ENCODE data around the gene PIGX. TPM values are rescaled to one million over a fixed set of nuclear protein-coding genes. Genes with fewer than 3 reads are reported as not detected.

PIGX gene
- total RNA-seq, 4 donors from 2014 or later = 20.0 to 26.0 (median 22.7) TPM

- TF ChIP-seq CTCF (IDR thresholded peaks at IDR 0.05; ENCODE audit: low read depth) = no peak
Measured at GRCh38 chr3:196753201-196753600, 41.0 kb downstream of the PIGX start.

DNA sequence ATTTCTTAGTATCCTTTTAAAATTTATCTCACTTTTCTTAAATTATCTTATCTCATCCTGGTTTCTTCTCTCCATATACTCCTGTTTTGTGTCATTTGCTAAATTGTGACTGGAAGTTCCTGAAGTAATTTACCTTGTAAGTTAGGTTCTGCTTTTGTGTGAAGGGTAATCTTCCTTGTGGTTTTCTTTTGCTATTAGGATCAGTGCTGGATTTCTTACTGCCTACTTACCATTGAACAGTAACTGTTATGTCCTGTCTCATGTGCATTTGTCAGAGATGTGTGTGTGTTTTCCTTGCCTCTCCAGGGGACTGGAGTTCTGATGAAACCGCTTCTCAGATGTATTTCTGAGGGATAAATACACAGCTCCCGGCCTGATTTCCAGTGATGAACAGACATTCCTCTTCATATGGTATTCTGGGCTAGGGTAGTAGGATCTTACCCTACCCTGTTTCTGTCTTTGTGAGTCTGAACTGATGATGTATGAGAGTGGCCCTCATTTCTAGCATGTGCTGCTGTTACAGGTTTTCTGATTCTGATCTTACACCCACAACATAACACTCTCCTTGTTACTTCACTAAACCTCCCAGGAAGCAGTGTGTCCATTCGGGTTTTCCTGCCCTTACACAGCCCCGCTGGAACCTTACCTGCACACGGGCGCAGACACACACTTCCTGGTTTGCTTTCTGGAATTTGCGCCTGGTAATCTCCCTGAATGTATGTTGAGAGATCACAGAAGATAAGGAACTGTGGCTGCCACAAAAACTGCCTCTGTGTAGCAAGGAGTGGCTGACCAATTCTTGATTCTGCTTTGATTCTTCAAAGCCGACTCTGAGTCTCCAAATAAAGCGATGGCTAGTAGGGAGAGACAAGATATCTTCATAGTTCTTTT is 42.2 kb downstream of the PIGX start:
- TF ChIP-seq CTCF (IDR thresholded peaks at IDR 0.05; ENCODE audit: low read depth) = no peak

- no peak for TF ChIP-seq CTCF (IDR thresholded peaks at IDR 0.05; ENCODE audit: low read depth)
Measured at GRCh38 chr3:196756732-196757131, 44.6 kb downstream of the PIGX start.

DNA sequence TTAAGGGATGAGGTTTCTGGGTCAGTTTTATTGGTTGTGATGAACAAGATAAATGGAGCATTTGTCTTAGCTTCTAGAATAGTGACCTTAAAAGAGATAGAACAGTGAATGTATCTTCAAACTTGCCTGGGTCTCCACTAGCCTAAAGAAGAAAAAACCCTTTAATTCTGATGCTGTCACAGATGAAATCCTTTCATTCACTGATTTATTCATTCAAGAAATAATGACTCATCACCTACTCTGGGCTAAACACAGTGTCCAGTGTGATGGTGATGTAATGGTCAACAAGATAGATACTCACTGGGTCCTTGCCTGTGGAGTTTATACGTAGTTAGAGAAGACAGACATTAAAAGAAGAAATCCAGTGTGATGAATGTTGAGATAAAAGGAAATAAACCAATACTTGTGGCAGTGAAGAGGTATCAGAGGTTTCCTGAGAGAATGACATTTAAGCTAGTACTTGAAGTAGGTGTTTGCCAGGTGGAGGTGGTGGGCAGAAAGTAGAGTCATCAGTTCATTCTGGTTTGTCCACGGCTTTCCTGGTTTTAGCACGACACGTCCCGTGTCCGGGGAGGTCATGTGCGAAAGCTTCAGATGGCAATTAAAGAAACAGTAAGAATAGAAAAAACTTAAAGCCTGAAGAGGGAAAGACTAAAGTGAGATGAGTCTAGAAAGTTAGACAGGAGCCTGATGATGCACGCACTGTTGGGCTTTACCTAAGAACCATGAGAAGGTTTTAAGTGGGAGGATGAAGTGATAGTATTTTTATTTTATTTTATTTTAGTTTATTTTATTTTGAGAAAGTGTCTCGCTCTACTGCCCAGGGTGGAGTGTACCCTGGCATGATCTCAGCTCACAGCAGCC is 45.9 kb downstream of the PIGX start:
- no peak for TF ChIP-seq CTCF (IDR thresholded peaks at IDR 0.05; ENCODE audit: low read depth)

DNA sequence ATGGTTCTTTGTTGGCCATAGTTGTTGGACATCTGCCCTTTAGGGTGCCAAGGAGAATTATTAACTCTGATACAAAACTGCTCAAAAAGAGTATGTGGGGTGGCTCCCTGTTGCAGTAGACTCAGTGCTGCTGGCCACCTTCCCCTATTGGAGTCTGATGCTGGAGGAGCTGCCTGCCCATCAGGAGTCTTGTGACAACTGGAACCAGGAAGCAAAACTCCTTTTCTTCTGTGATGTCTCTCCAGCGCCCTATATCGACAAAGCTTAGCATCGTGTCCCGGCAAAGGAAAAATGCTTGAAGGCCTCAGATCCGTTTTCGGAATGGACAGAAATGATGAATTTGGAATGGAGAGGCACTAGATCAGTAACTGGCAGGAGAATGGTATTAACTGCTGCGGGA is 51.0 kb downstream of the PIGX start:
- TF ChIP-seq CTCF (IDR thresholded peaks at IDR 0.05; ENCODE audit: low read depth) = no peak

GRCh38 chr3:196765454-196765853 is 53.3 kb downstream of the PIGX start:
- no peak for TF ChIP-seq CTCF (IDR thresholded peaks at IDR 0.05; ENCODE audit: low read depth)

- TF ChIP-seq CTCF (IDR thresholded peaks at IDR 0.05; ENCODE audit: low read depth) = no peak
Measured at GRCh38 chr3:196771067-196771466, 58.9 kb downstream of the PIGX start.

Data from subcutaneous adipose tissue (tissue), 4 donors.